Activated CD4-positive, CD25-positive, alpha-beta regulatory T cell treated with anti-CD3 and anti-CD28 coated beads, Interleukin-2, amount 50 U/mL, for 24 hours (primary cell): ENCODE results near the gene YWHAH.
"Not testable (repeated sequence)": the region's sequence is repeated elsewhere in the genome, so short reads cannot be mapped to it uniquely, and the experiment has no call there.

Experiments
- ATAC-seq, 2 donors: fragments of 150-1000 bp; cut with Tn5 transposase; one replicate each; pipeline ENCODE4 v1.10.0; 2021; ENCODE audit warnings: mild to moderate bottlenecking in 1 of 2, moderate library complexity in 1 of 2

Gene YWHAH

DNA sequence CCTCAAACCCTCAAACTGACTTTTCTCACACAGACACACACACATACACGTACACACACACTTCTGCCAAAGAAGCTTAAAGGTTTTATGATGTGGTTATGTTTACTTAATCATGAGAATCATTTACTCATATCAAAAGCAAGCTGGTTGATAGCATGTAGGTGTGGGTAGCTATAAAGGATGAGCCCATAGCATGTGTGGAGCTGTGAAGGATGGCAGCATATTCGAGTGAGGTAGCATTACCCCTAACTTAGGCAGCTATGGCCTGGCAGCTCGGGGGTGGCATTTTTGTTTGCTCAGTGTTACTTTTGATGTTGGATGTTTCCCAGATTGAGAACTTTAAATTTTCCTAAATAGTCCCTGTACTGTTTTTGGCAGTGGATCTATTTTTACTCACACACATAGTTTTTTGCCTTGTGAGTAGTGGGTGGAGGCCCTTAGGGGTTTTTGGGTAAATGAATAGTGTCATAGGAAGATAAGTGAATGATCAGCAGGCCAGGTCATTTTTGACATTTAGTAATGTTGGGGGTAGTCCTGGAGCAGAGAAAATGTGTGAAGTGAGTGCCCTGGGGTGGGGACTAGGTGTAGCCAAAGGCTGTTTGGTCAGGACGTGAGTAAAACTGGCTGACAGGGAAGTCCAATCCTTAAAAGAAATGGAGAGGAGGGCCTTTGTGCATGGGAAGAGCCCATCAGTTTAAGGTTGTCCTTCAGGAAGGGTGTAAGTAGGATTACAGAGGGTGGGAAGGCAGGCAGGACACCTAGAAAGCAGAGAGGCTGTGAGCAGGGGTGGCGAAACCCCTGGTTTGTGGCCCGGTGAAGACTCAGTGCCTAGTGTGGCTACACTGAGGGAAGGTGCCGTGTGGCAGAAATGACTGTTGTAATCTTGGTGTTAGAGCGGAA is 7.1 kb downstream of the YWHAH start:
- ATAC-seq = peak; percentile 70 to 82

DNA sequence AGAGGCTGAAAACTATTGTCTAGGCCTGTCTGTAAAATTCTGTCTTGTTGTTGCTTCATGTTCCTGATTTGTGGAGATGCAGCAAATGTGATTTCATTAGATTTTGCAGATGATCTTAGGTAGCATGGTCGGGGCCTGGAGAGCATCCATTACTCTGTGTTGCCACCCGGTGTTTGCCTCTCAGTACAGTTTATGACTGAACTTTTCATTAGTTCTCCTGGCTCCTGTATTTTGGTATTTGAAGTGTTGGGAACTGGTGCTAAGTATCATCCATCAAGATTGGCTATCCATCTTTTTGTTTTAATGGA is 7.7 kb downstream of the YWHAH start:
- ATAC-seq = no peak

GRCh38 chr22:31952472-31952871 is 8.1 kb downstream of the YWHAH start:
- ATAC-seq = peak; percentile 22 to 40

DNA sequence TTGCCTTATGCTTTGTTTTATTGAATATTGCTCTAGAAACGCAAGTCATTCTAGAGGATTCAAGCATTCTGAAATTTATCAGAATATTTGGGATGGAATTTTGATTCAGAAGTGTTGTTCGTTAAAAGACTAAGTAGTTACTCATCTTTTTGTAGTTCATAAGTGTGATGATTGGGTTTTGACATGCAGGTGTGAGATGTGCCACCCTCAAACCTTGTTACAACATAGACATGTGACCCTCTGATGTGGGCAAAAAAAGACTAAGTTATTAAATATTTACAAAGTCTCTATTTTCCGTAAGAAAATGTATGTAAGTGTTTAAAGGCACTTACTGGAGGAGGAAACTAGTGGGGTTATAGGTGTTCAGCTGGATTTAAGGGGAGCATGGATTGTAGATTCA is 8.9 kb downstream of the YWHAH start:
- no peak for ATAC-seq

GRCh38 chr22:31954535-31955523 is 10.5 kb downstream of the YWHAH start:
- no peak for ATAC-seq

- ATAC-seq = no peak
Observed at GRCh38 chr22:31956360-31956759, 12.0 kb downstream of the YWHAH start.

GRCh38 chr22:31957970-31958594 is 13.7 kb downstream of the YWHAH start:
- ATAC-seq = no peak

DNA sequence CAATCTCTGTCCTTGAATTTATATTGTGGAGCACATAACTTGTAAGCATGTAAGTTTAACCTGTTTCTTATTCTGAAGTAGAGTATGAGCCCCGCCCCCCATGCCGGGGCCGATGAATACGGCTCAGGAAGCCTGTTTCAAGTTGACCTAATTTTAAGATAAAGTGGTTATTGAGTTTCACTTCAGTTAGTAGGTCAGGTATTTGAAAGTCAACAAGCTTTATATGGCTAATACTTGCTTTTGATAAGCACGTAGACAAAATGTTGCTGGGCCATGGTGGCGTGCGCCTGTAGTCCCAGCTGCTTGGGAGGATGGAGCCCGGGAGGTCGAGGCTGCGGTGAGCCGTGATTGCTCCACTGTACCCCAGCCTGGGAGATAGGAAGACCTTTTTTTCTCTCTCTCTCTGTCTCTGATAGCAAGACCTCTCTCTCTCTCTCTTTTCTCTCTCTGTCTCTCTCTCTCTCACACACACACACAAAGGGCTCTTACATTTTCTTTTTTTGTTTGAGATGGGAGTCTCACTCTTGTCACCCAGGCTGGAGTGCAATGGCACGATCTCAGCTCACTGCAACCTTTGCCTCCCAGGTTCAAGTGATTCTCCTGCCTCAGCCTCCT is 14.4 kb downstream of the YWHAH start:
- ATAC-seq = peak; percentile 53 to 58

DNA sequence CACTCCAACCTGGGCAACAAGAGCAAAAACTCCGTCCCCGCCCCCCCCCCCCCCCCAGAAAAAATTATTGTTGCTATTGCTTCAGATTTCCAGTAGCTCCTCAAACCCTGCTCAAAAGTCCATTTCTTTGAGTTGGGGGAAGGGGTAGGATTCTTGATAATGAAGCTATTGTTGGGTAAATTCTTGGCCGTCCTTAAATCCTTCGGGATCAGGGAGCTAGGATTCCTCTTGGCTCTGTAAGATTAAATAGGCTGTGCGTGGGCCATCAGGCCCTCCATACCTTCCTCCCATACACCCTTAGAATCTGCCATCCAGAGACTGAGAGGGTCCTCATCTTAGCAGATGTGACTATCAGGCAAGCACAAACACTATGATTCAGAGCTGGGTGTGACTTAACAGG is 16.4 kb downstream of the YWHAH start:
- ATAC-seq = no peak

GRCh38 chr22:31962387-31963125 is 18.2 kb downstream of the YWHAH start:
- ATAC-seq = no peak

DNA sequence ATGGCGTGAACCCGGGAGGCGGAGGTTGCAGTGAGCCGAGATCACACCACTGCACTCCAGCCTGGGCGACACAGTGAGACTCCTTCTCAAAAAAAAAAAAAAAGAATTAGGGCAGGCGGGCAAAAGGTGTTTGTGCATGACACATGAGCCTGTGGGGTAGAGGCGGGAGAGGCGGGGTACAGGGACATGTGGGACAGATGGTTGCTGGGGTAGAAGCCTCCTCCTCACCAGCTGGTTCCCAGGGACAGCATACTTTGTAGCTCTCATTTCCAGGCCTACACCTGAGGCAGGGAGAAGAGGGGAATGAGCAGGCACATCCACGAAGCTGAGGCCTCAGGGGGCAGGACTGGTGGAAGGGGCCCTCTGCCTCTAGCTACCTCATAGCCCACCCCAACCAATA is 23.7 kb downstream of the YWHAH start:
- ATAC-seq = no peak

DNA sequence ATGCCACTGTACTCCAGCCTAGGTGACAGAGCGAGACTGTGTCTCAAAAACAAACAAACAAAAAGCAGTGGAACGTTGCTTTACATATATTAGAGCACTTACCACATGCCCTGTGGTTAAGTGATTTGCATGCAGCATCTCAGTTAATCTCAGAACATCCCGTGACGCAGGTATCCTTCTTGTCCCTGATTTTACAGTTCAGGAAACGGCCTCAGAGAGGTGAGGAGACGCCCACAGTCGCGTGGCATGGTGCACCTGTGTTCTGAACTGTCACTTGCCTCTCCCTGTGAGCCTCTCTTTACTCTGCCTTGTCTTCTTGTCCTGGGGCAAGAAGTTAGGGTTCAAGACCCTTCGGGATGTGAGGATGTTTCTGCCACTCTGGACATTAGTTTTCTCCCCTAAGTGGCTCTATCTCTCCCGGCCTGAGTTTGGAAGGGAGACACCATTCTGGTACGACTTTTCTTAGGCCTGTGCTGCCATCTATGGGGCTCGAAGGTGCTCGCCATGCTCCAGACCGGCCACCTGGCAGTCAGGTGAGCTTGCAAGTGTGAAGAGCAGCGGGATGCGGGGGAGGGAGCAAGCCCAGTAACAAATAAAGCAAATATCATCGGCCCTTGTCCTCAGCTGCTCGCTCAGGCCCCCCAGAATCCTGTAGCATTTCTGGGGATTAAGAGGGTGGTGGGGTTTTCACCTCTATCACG is 25.6 kb downstream of the YWHAH start:
- peak; percentile 77 to 82 for ATAC-seq

DNA sequence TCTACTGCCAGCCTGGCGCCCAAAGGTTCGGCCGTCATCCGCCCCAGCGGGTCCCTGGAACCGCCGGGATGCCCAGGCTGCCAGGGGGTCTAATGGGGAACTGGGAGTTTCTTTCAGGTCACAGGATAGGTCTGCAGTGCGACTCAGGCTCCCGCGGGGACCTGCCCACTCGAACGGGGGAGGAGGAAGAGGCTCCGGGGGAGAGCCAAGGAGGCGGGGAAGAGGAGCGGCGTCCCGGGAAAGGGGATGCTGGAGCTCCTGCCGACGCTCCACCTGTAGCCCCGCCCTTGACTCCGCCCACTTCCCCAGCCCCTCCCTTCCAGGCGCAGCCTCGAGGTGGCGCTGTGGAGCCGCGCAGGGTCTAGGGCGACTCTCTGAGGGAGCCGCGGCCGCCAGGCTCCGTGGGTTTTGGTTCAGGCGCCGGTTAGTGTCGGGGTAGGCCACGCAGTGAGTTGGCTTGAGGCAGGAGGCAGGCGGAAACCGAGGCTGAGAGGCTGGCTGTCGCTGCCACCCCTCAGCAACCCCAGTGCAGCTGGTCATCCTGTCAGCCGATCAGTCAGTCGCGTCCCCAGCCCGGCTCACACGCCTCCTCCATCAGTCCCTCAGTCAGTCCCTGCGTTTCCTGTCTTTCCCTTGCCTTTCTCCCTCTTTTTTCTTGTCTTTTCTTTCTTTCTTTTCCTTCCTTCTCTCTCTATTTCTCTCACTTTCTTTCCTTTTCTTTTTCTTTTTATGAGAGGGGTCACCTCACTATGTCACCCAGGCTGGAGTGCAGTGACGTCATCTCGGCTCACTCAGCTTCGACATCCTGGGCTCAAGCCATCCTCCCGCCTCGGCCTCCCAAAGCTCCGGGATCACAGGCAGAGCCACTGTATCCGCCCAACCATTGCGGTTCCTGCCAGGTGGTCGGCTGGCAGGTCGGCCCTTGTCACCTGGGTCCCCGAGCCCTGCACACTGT is 26.4 kb downstream of the YWHAH start:
- ATAC-seq = peak; percentile 83 to 89

- ATAC-seq = no peak
Observed at GRCh38 chr22:31972180-31972579, 27.8 kb downstream of the YWHAH start.

DNA sequence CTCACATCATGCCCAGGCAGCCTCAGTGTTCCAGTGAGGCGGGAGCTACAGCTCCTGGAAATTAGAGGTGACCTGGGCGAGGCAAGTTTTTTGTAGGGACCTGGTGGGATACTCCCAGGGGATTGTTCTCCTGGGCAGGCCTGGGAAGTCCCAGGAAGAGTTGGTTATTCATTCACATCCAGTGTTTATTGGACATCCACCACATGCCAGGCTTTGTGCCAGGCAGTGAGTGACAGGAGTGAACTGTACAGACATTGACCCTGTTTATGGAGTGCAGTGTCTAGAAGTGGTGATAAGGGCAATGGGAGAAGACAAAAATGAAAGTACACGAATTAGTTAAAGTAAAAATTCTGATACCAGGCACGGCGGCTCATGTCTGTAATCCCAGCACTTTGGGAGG is 29.4 kb downstream of the YWHAH start:
- ATAC-seq = no peak

DNA sequence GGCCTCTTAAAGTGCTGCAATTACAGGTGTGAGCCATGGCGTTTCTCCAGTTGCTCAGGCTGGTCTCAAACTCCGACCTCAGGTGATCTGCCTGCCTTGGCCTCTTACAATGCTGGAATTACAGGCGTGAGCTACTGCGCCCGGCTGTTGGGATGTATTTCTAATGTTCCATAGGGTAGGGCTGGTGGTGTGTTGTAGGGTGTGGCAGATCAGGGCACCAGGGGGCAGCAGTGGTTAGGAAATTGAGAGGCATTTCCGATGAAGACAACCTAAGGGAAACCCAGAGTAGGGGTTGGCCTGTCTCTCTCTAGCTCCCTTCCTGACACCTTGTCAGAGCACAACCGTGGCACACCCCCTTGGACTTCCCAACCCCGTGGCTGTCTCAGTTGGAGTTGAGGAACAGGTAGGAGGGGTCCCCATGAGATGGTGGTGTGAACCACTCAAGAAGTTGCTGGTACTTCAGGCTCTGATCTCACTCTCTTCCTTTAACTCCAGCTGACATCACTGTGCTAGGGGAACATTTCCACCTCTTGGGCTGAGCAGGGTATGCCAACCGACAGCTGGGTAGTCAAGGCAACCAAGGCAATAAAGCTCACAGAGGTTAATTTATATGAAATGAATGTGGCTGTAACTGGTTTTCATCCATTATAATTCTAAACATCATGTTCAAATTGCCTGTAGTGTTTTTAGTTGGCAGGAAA is 33.0 kb downstream of the YWHAH start:
- ATAC-seq = peak; percentile 92 to 94

DNA sequence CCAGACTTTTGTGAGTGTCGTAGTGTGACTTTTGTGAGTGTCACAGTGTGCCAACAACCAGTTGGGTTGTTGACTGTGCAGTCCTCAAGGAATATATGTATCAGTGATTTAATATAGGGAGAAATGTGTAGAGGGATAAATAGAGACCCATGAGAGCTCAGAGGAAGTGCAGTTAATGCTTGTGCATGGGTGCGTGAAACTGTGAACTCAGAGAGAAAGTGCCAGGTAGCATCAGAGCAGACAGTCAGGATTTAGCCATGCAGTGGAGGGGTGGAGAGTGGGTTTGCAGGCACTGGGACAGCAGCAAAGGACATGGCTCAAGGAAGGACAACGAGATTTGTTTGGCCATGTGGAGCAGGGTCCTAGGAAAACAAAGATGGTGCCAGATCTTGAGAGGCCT is 33.6 kb downstream of the YWHAH start:
- no peak for ATAC-seq

GRCh38 chr22:31980628-31981027 is 36.3 kb downstream of the YWHAH start:
- ATAC-seq = no peak

- ATAC-seq = not testable (repeated sequence)
Observed at GRCh38 chr22:31981976-31982375, 37.6 kb downstream of the YWHAH start.
